Endothelial cell of umbilical vein (primary cell): ENCODE results near the gene KRTAP10-10. TPM values are rescaled to one million over a fixed set of nuclear protein-coding genes. Genes with fewer than 3 reads are reported as not detected.
"Not testable (repeated sequence)": the region's sequence is repeated elsewhere in the genome, so short reads cannot be mapped to it uniquely, and the experiment has no call there.

Source experiments
- BruUV-seq: library from RNA; stranded (reverse); fragments of 400-500 nt; replicated peaks from 2 replicates; lab custom pipeline; 2021; lab: Mats Ljungman, UMichigan
- CTCF ChIA-PET: fragments of 300-600, 350-600 bp; sonication (Branson Sonifier 250); formaldehyde crosslinking; loops from one replicate; lab custom pipeline; 2021; ENCODE audit warnings: antibody characterized with exemption, inconsistent platforms; lab: Charles Lee
- POLR2A ChIA-PET: fragments of 300-600, 350-600 bp; sonication (Branson Sonifier 250); formaldehyde crosslinking; loops from one replicate; lab custom pipeline; 2021; ENCODE audit warnings: antibody characterized with exemption, inconsistent platforms; lab: Charles Lee
- DNase-seq: peaks from one replicate; pipeline ENCODE4 v3.0.0-alpha.2; 2011; ENCODE audit warnings: low read depth, low spot score
- FAIRE-seq: peaks from 2 replicates; lab custom pipeline; 2011; peaks lifted over from hg19 to GRCh38; lab: Jason Lieb, UNC
- H2AFZ ChIP-seq: 2 replicates; pipeline ENCODE4 v1.6.0; 2012; ENCODE audit warnings: low read depth, low read length, control low read depth, inconsistent platforms
- H3K27ac ChIP-seq: 2 replicates; pipeline ENCODE4 v1.5.1; 2011; ENCODE audit warnings: low read depth, mild to moderate bottlenecking, control low read depth, low read length, moderate library complexity; ENCODE audit not compliant: insufficient read depth
- H3K27me3 ChIP-seq, 2 experiments: 2 replicates each; pipeline versions ENCODE4 v1.6.0 to v1.6.1; 2011; ENCODE audit warnings: low read length in 2 of 2, mixed read lengths in 1 of 2; ENCODE audit not compliant: control insufficient read depth in 2 of 2, insufficient read depth in 2 of 2
- H3K36me3 ChIP-seq, 2 experiments: 2 replicates in 1 of 2; 3 replicates in 1 of 2; pipeline ENCODE4 v1.5.1; 2011; ENCODE audit warnings: low read length in 2 of 2, mild to moderate bottlenecking in 1 of 2, moderate library complexity in 1 of 2; ENCODE audit not compliant: control insufficient read depth in 2 of 2, insufficient read depth in 2 of 2; ENCODE audit errors: extremely low read depth in 1 of 2
- H3K4me1 ChIP-seq: 3 replicates; pipeline ENCODE4 v1.5.1; 2011; ENCODE audit warnings: mild to moderate bottlenecking, low read length; ENCODE audit not compliant: control insufficient read depth, insufficient read depth; ENCODE audit errors: extremely low read depth
- H3K4me2 ChIP-seq: 2 replicates; pipeline ENCODE4 v1.6.1; 2011; ENCODE audit warnings: low read length, control low read depth, mixed read lengths; ENCODE audit not compliant: insufficient read depth
- H3K4me3 ChIP-seq, 3 experiments: fragments of 200-600 bp in 1 of 3; sonication (generic), shearing (Covaris generic) in 1 of 3; replicated peaks in 1 of 3; 2 replicates each; pipeline ENCODE4 v1.5.1; 2011 to 2016; ENCODE audit warnings: control low read depth in 3 of 3, low read length in 3 of 3, mild to moderate bottlenecking in 2 of 3, inconsistent platforms in 1 of 3, low read depth in 1 of 3, moderate library complexity in 1 of 3; ENCODE audit not compliant: insufficient read depth in 1 of 3
- H3K79me2 ChIP-seq: 2 replicates; pipeline ENCODE4 v1.6.0; 2012; ENCODE audit warnings: low read length, inconsistent platforms; ENCODE audit not compliant: control insufficient read depth, insufficient read depth
- H3K9ac ChIP-seq: replicated peaks from 2 replicates; pipeline ENCODE3; 2011; ENCODE audit warnings: low read length, control low read depth; ENCODE audit not compliant: insufficient read depth; ENCODE audit errors: extremely low read depth
- H3K9me1 ChIP-seq: replicated peaks from 3 replicates; pipeline ENCODE4 v1.6.0; 2011; ENCODE audit warnings: mild to moderate bottlenecking, low read length; ENCODE audit not compliant: control insufficient read depth, insufficient read depth; ENCODE audit errors: extremely low read depth
- H3K9me3 ChIP-seq: replicated peaks from 2 replicates; pipeline ENCODE4 v1.5.1; 2012; ENCODE audit warnings: low read length, inconsistent platforms; ENCODE audit not compliant: control insufficient read depth, insufficient read depth
- H4K20me1 ChIP-seq: replicated peaks from 2 replicates; pipeline ENCODE3; 2011; ENCODE audit warnings: mild to moderate bottlenecking, low read length; ENCODE audit not compliant: control insufficient read depth, insufficient read depth; ENCODE audit errors: extremely low read depth
- GATA2 ChIP-seq: IDR thresholded peaks from 2 replicates; pipeline ENCODE4 v1.7.0; 2011; ENCODE audit warnings: low read depth, mild to moderate bottlenecking, moderate library complexity, mixed read lengths, low read length; ENCODE audit not compliant: insufficient read length, insufficient read depth
- JUN ChIP-seq: IDR thresholded peaks from 2 replicates; pipeline ENCODE4 v1.6.1; 2011; ENCODE audit warnings: borderline replicate concordance, low read depth; ENCODE audit not compliant: insufficient read length, insufficient read depth
- dilution Hi-C: fragments of 300-500 bp; cut with MboI; formaldehyde crosslinking; loops from one replicate; pipeline ENCODE4 v1.15.0; 2019; ENCODE audit warnings: low sequenced_read_pairs; ENCODE audit not compliant: extremely low pct_ligation_motif_present
- intact Hi-C: fragments of 100-400 bp; cut with micrococcal nuclease; formaldehyde crosslinking; loops from one replicate; pipeline ENCODE4 v1.10.0; 2022
- polyA plus RNA-seq, 4 experiments: library from polyadenylated mRNA; depleted of rRNA in 3 of 4; stranded (reverse) in 3 of 4; unstranded in 1 of 4; fragments of >200 nt; gene quantifications; 2 replicates each; pipeline versions ENCODE4 v1.2.1 to v1.2.3, GENCODE V29; 2011 to 2012; ENCODE audit warnings: missing spikeins in 1 of 4
- total RNA-seq: library from RNA; stranded (reverse); gene quantifications from 2 replicates; pipeline ENCODE4 v1.2.3, GENCODE V29; 2021

The KRTAP10-10 gene
- total and polyA plus RNA-seq, 2 donors (not counting 3 experiments of a cell fraction or from before 2014, with no cell fraction given): not detected

DNA sequence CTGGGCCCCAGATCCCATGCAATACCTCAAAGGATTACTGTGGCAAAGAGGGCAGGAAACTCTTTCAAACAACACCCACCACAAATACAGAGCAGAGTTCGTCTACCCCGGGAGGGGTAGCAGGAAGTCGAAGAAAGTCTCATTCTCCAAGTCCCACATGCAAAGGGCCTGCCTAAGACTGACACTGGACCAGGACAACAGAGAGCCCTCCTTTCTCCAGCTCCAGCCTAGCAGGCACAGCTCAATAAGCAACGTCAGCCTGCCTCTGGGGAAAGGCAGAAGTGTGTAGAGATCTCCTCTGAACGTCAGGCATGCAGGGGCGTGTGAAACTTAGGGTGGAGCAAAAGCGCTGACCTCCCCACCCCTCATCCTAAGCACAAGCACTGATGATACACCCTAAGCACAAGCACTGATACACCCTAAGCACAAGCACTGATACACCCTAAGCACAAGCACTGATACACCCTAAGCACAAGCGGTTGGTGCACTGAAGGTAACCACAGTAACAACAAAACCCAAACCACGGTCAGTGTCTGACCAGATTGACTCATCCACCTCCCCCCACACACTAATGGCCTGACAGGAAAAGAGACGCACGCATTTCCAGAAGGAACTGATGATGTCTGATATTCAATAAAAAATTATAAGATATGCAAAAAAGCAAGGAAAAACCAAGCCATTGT lies 21.9 kb downstream of the KRTAP10-10 start:
- H3K79me2 ChIP-seq: no peaks in the 10 kb centered on the region
- no peaks in the 10 kb centered on the region for H3K9me3 ChIP-seq
- H3K36me3 ChIP-seq: no peaks in the 10 kb centered on the region
- DNase-seq (no peak), FAIRE-seq (no peak)
- H3K9ac ChIP-seq: no peak overlapping the region
- dilution Hi-C loops: no loop called here
- BruUV-seq: no TSS peak
- H3K9me1 ChIP-seq: no peaks in the 10 kb centered on the region
- H3K4me1 ChIP-seq: no peaks in the 10 kb centered on the region
- H4K20me1 ChIP-seq: no peaks in the 10 kb centered on the region
- H3K4me3 ChIP-seq: no peak overlapping the region
- H3K27ac ChIP-seq: no peak overlapping the region
- ChIA-PET POLR2A (no interaction called here), CTCF (no interaction called here)
- H3K27me3 ChIP-seq: peaks cover 0 to 4% of the 10 kb centered on the region in 2 experiments
- H2AFZ ChIP-seq: no peak overlapping the region
- TF ChIP-seq JUN (no peak), GATA2 (no peak)
- no peak overlapping the region for H3K4me2 ChIP-seq
- intact Hi-C loops: no loop called here

DNA sequence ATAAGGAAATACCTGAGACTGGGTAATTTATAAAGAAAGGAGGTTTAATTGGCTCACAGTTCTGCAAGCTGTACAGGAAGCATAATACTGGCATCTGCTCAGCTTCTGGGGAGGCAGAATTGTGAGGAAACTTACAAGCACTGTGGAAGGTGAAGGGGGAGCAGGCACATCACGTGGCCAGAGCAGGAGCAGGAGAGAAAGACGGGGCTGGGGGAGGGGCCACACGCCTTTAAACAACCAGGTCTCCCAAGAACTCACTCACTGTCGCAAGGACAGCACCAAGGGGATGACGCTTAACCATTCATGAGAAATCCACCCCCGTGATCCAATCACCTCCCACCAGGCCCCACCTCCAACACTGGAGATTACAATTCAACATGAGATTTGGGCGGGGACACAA lies 24.4 kb downstream of the KRTAP10-10 start:
- not testable (repeated sequence) for H3K27me3 ChIP-seq

More for the DNA sequence above, 24.4 kb downstream of the KRTAP10-10 start:
- H3K9me3 ChIP-seq, POLR2A ChIA-PET, BruUV-seq, H3K9me1 ChIP-seq, dilution Hi-C loops, CTCF ChIA-PET, intact Hi-C loops, H3K4me3 ChIP-seq, FAIRE-seq, H3K4me2 ChIP-seq, H2AFZ ChIP-seq, H3K9ac ChIP-seq, DNase-seq, H3K36me3 ChIP-seq, H3K27ac ChIP-seq, H3K79me2 ChIP-seq, H3K4me1 ChIP-seq, H4K20me1 ChIP-seq: not testable (repeated sequence)
